K562 (cell line): ENCODE results near the gene ORC2. TPM values are rescaled to one million over a fixed set of nuclear protein-coding genes. Genes with fewer than 3 reads are reported as not detected.

Source experiments
- ATAC-seq: fragments of 200-7000 bp; cut with Tn5 transposase; 3 replicates; pipeline ENCODE4 v1.9.1; 2020; ENCODE audit warnings: moderate library complexity
- BruUV-seq: library from RNA; stranded (reverse); fragments of 400-500 nt; replicated peaks from 2 replicates; lab custom pipeline; 2021; lab: Mats Ljungman, UMichigan
- CTCF ChIA-PET: fragments of 300-600 bp; formaldehyde crosslinking; extraction: SDS; loops from one replicate; lab custom pipeline; 2021; ENCODE audit warnings: low intra/inter-chr PET ratio; lab: Yijun Ruan, JAX
- POLR2A ChIA-PET: fragments of 300-600, 350-650 bp; sonication (Branson Sonifier 250); formaldehyde crosslinking; extraction: SDS; loops from one replicate; lab custom pipeline; 2021; ENCODE audit warnings: antibody characterized with exemption, inconsistent platforms; lab: Yijun Ruan, JAX
- DNase-seq, 4 experiments: peaks; one replicate each; pipeline versions ENCODE4 v3.0.0 to v3.0.0-alpha.2; 2011 to 2018; ENCODE audit warnings: low spot score in 3 of 4, mixed read lengths in 3 of 4; ENCODE audit errors: extremely low read depth in 1 of 4
- FAIRE-seq: peaks from 2 replicates; lab custom pipeline; 2011; peaks lifted over from hg19 to GRCh38; lab: Jason Lieb, UNC
- H2AFZ ChIP-seq: 2 replicates; pipeline ENCODE4 v1.6.0; 2011; ENCODE audit warnings: low read depth, low read length, control low read depth, inconsistent platforms
- H3K27ac ChIP-seq: fragments of 200-600 bp; 3 replicates; pipeline ENCODE4 v1.8.0; 2011; ENCODE audit warnings: low read depth, mild to moderate bottlenecking, control low read depth, inconsistent platforms, low read length, moderate library complexity, mixed read lengths; ENCODE audit errors: extremely low read depth
- H3K27me3 ChIP-seq, 2 experiments: fragments of 300-600 bp in 1 of 2; 2 replicates in 1 of 2; 3 replicates in 1 of 2; pipeline versions ENCODE4 v1.6.0 to v1.8.0; 2011; ENCODE audit warnings: inconsistent platforms in 2 of 2, low read length in 2 of 2, mild to moderate bottlenecking in 1 of 2, mixed read lengths in 1 of 2, moderate library complexity in 1 of 2; ENCODE audit not compliant: control insufficient read depth in 2 of 2, insufficient read depth in 2 of 2
- H3K36me3 ChIP-seq: fragments of 300-600 bp; 3 replicates; pipeline ENCODE4 v1.8.0; 2011; ENCODE audit warnings: mild to moderate bottlenecking, low read length, inconsistent platforms; ENCODE audit not compliant: control insufficient read depth, insufficient read depth
- H3K4me1 ChIP-seq, 2 experiments: fragments of 200-600 bp in 1 of 2; replicated peaks in 1 of 2; 2 replicates in 1 of 2; 3 replicates in 1 of 2; pipeline versions ENCODE4 v1.5.1 to v1.8.0; 2011; ENCODE audit warnings: inconsistent platforms in 2 of 2, low read length in 2 of 2, mild to moderate bottlenecking in 1 of 2, mixed read lengths in 1 of 2, moderate library complexity in 1 of 2; ENCODE audit not compliant: control insufficient read depth in 2 of 2, insufficient read depth in 2 of 2
- H3K4me2 ChIP-seq: 2 replicates; pipeline ENCODE4 v1.6.1; 2011; ENCODE audit warnings: low read length, control low read depth, inconsistent platforms, mixed read lengths; ENCODE audit not compliant: insufficient read depth
- H3K4me3 ChIP-seq: fragments of 200-600 bp; sonication (generic), shearing (Covaris generic); 2 replicates; pipeline ENCODE4 v1.5.1; 2016; ENCODE audit warnings: control low read depth, inconsistent platforms
- H3K79me2 ChIP-seq: fragments of 200-600 bp; 3 replicates; pipeline ENCODE4 v1.8.0; 2011; ENCODE audit warnings: low read length, inconsistent platforms; ENCODE audit not compliant: control insufficient read depth, insufficient read depth
- H3K9ac ChIP-seq, 2 experiments: 2 replicates each; pipeline versions ENCODE4 v1.6.0 to v1.6.1; 2011; ENCODE audit warnings: low read depth in 2 of 2, low read length in 2 of 2, control low read depth in 1 of 2, inconsistent platforms in 1 of 2, mild to moderate bottlenecking in 1 of 2, mixed read lengths in 1 of 2; ENCODE audit not compliant: insufficient read depth in 1 of 2
- H3K9me1 ChIP-seq: one replicate; pipeline ENCODE4 v1.6.0; 2011; ENCODE audit warnings: inconsistent platforms, mild to moderate bottlenecking, low read length, moderate library complexity; ENCODE audit not compliant: control insufficient read depth, insufficient read depth
- H3K9me3 ChIP-seq: replicated peaks from 2 replicates; pipeline ENCODE4 v1.5.1; 2011; ENCODE audit warnings: low read depth, low read length, inconsistent platforms; ENCODE audit not compliant: control insufficient read depth, insufficient read depth
- H4K20me1 ChIP-seq: replicated peaks from 2 replicates; pipeline ENCODE4 v1.6.1; 2011; ENCODE audit warnings: low read length, inconsistent platforms, mixed read lengths; ENCODE audit not compliant: control insufficient read depth, insufficient read depth
- GTF3C2 ChIP-seq: IDR thresholded peaks from 3 replicates; pipeline ENCODE4 v1.6.1; 2011; ENCODE audit warnings: borderline replicate concordance, mild to moderate bottlenecking, moderate library complexity; ENCODE audit not compliant: insufficient read length; ENCODE audit errors: extremely low read depth
- HNRNPK ChIP-seq: fragments of 200-400 bp; formaldehyde crosslinking; IDR thresholded peaks from one replicate; pipeline ENCODE4 v1.6.1; 2018; ENCODE audit warnings: mild to moderate bottlenecking, low read depth, low read length; ENCODE audit not compliant: poor library complexity, severe bottlenecking
- MITF ChIP-seq: IDR thresholded peaks from 2 replicates; pipeline ENCODE4 v1.6.1; 2014; ENCODE audit warnings: antibody characterized with exemption
- SREBF2 ChIP-seq: sonication (generic); formaldehyde crosslinking; IDR thresholded peaks from 2 replicates; pipeline ENCODE4 v1.4.0; 2020; ENCODE audit warnings: mild to moderate bottlenecking, missing genetic modification reagents
- ZNF280B ChIP-seq: fragments of 250-450 bp; sonication (Bioruptor Pico); IDR thresholded peaks from 2 replicates; pipeline ENCODE4 v1.5.1; 2021; ENCODE audit warnings: mild to moderate bottlenecking
- in situ Hi-C: fragments of 300-500 bp; cut with MboI; formaldehyde crosslinking; loops from 4 replicates; pipeline ENCODE4 v1.15.0; 2018; ENCODE audit warnings: inconsistent platforms, mixed read lengths
- intact Hi-C: fragments of 100-400 bp; cut with micrococcal nuclease; formaldehyde crosslinking; loops from 2 replicates; pipeline ENCODE4 v1.14.2; 2022
- polyA plus RNA-seq, 8 experiments: library from polyadenylated mRNA; depleted of rRNA in 4 of 8; stranded (reverse) in 5 of 8; unstranded in 3 of 8; fragments of >200 nt; fragmentation: Nextera tagmentation in 2 of 8; fragmentation: Illumina TruSeq in 1 of 8; extraction: Ambion mirVana in 2 of 8; extraction: Trizol in 1 of 8; gene quantifications; 2 replicates each; pipeline versions ENCODE4 v1.2.1 to v1.2.3, GENCODE V29; 2011 to 2014; ENCODE audit warnings: inconsistent platforms in 1 of 8, missing spikeins in 1 of 8
- total RNA-seq, 7 experiments: library from RNA; depleted of rRNA in 6 of 7; stranded (reverse); fragments of >200 nt in 6 of 7; fragmentation: Illumina TruSeq in 2 of 7; extraction: Trizol in 2 of 7; gene quantifications; 2 replicates each; pipeline versions ENCODE4 v1.2.1 to v1.2.3, GENCODE V29; 2011 to 2021; ENCODE audit warnings: low replicate concordance in 1 of 7

ORC2 gene
- total and polyA plus RNA-seq, 9 of the 15 experiments (the other 6 are each of a cell fraction or from before 2014, with no cell fraction given) = 5.6 to 41.1 (median 19.0) TPM

DNA sequence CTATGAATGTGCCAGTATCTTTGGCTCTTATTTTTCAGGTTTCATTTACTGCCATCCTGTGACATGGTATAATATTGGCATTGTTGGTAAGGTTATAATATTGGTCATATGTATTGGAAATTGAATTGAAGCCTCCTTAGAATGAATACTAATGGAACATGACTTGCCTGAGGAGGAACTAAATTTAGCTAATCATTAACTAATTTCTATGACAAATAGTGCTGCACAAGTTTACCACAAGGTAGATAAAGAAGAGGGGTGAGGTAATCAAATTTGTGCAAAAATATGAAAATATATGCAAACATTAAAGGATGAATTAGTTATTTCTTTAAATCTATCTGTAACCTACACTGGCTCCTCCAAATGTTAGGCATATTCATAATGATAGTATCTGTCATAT lies 43.2 kb upstream of the ORC2 start:
- no peak overlapping the region for H3K9ac ChIP-seq
- H2AFZ ChIP-seq = no peak overlapping the region
- no peaks in the 10 kb centered on the region for H3K4me1 ChIP-seq
- BruUV-seq = no TSS peak
- POLR2A ChIA-PET = no interaction called here
- no peak overlapping the region for H3K27ac ChIP-seq
- no peak overlapping the region for H3K4me2 ChIP-seq
- H3K79me2 ChIP-seq = no peaks in the 10 kb centered on the region
- TF ChIP-seq HNRNPK = no peak
- no peak for TF ChIP-seq ZNF280B (CRISPR knock-in tag)
- TF ChIP-seq GTF3C2 = no peak
- TF ChIP-seq SREBF2 (CRISPR knock-in tag) = no peak
- no peak for TF ChIP-seq MITF
- no peak overlapping the region for H3K4me3 ChIP-seq
- H3K27me3 ChIP-seq = no peaks in the 10 kb centered on the region
- H3K9me1 ChIP-seq = no peaks in the 10 kb centered on the region
- H3K36me3 ChIP-seq = peaks cover 56% of the 10 kb centered on the region
- ATAC-seq (no peak), FAIRE-seq (no peak), DNase-seq (no peak)
- H3K9me3 ChIP-seq = no peaks in the 10 kb centered on the region
- intact Hi-C loops (no loop called here), in situ Hi-C loops (no loop called here)
- no peaks in the 10 kb centered on the region for H4K20me1 ChIP-seq
- CTCF ChIA-PET = no interaction called here
